22Rv1 (cell line): Measurements from ENCODE around the gene HTR3D.

Experiments
- H3K27ac ChIP-seq: fragments of 450-650 bp; 2 replicates; pipeline ENCODE4 v1.5.1; 2017
- CTCF ChIP-seq: fragments of 450-650 bp; IDR thresholded peaks from 2 replicates; pipeline ENCODE4 v1.5.1; 2017; ENCODE audit warnings: mild to moderate bottlenecking
- ZFX ChIP-seq: fragments of 450-650 bp; IDR thresholded peaks from 2 replicates; pipeline ENCODE4 v1.6.1; 2017; ENCODE audit warnings: antibody characterized with exemption, borderline replicate concordance

HTR3D gene

DNA sequence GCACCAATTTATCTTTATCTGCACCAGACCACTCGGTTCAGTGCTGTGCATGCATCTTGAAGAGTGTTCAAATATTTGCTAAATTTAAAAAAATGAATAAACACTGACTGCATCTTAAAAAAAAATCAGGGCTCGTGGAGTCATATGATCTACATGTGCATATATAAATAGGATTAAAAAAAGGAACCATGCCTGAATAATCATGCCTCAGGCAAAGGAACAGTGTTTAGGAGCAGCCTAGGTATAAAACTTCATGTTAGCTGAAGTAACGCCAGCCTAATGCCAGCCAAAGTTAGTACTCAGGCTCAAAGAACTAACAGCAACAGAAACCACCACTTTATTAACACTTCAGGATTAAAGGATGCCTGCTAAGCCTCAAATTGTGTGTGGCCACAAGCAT is 23.4 kb upstream of the HTR3D start:
- TF ChIP-seq CTCF, result no peak
- no peak for TF ChIP-seq ZFX
- peak overlapping the region; percentile 89 for H3K27ac ChIP-seq

GRCh38 chr3:184011230-184011876 is 20.2 kb upstream of the HTR3D start:
- H3K27ac ChIP-seq, result peak overlapping the region; percentile 43
- TF ChIP-seq CTCF (no peak), ZFX (no peak)

GRCh38 chr3:184011937-184012889 is 19.3 kb upstream of the HTR3D start:
- TF ChIP-seq ZFX, result no peak
- TF ChIP-seq CTCF, result no peak
- H3K27ac ChIP-seq, result peak overlapping the region; percentile 43

- H3K27ac ChIP-seq, result no peak overlapping the region
Observed at GRCh38 chr3:184015381-184016019, 16.0 kb upstream of the HTR3D start.

DNA sequence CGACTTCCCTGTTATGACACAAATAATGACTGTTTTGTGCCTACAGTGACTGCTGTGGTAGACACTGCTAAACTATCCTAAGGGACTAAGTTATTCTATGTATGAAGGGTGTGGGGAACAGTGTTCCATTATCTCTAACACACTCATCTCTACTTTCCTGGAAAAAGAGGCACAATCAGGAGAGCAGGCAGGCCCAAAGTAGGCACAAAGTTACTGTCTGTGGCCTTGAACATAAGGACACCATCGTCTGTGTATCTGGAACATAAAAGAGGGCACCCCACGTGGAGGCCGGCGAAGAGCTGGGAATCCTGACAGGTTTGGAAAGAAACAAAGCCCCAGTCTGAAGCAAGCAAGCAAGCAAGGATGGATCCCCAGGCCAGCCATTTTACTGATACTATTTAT is 15.4 kb upstream of the HTR3D start:
- no peak overlapping the region for H3K27ac ChIP-seq
- TF ChIP-seq CTCF, result no peak
- TF ChIP-seq ZFX, result no peak

More at GRCh38 chr3:184015381-184016019, 16.0 kb upstream of the HTR3D start:
- TF ChIP-seq CTCF (no peak), ZFX (no peak)

GRCh38 chr3:184016811-184017671 is 14.5 kb upstream of the HTR3D start:
- peak overlapping the region; percentile 58 for H3K27ac ChIP-seq
- TF ChIP-seq ZFX (no peak), CTCF (peak; percentile 98)
